Measurements from ENCODE around the gene FOXP1.

DNA sequence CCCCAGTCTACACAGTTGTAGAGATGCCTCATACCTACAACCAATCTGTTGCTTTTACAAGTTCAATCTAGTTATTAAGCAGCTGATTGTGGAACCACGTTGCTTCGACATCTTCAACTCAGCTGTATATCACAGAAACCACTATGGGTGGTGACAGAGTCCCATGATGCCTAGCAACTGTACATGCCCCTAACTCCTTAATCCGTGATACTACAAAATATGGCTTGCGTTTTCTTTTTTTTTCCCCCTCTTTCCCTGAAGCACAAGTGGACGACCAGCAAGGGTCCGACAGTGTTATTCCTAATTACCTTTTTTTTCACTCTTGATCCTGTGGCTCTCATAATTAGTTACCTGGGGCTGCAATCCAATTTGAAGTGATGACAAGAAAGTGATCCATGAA lies 478.6 kb downstream of the FOXP1 start:
- TF ChIP-seq POLR2AphosphoS5 (IDR thresholded peaks at IDR 0.05; ENCODE audit: low read depth, low read length), result no peak
- no peak for TF ChIP-seq TAF1 (IDR thresholded peaks at IDR 0.05; ENCODE audit: borderline replicate concordance, low read depth, low read length)

All from GM12892 (cell line).